Measurements from ENCODE around the gene TRAF3IP1. TPM values are rescaled to one million over a fixed set of nuclear protein-coding genes. Genes with fewer than 3 reads are reported as not detected.

The TRAF3IP1 gene
- total RNA-seq, 6 donors from 2014 or later = 14.0 to 26.8 (median 18.8) TPM

GRCh38 chr2:238433300-238433915 lies 113.1 kb downstream of the TRAF3IP1 start:
- no peaks in the 10 kb centered on the region for H3K9me3 ChIP-seq
- no peak overlapping the region for H3K4me3 ChIP-seq
- no peak for ATAC-seq (ENCODE audit: low FRiP score in 2 of 2)
- no peaks in the 10 kb centered on the region for H3K27me3 ChIP-seq
- H3K27ac ChIP-seq = no peak overlapping the region
- no peak for DNase-seq
- TF ChIP-seq POLR2A (IDR thresholded peaks at IDR 0.05) = no peak
- no peak for TF ChIP-seq EP300 (IDR thresholded peaks at IDR 0.05)
- TF ChIP-seq POLR2AphosphoS5 (IDR thresholded peaks at IDR 0.05) = no peak
- no peak for TF ChIP-seq CTCF (IDR thresholded peaks at IDR 0.05)
- H3K36me3 ChIP-seq = peaks cover 14 to 47% (median 34%) of the 10 kb centered on the region in 4 donors
- H3K4me1 ChIP-seq = peaks cover 3 to 10% (median 7%) of the 10 kb centered on the region in 4 donors
- WGBS, 2 donors = 95 to 96% methylated on average over 11 to 14 of the region's 14 CpGs

- no peak overlapping the region for H3K4me3 ChIP-seq
- H3K4me1 ChIP-seq = peaks cover 0 to 9% (median 7%) of the 10 kb centered on the region in 4 donors
- no peak for DNase-seq
- peaks cover 14 to 49% (median 39%) of the 10 kb centered on the region in 4 donors for H3K36me3 ChIP-seq
- WGBS, 2 donors = 86 to 88% methylated on average over 13 of the region's 13 CpGs
- H3K27ac ChIP-seq = no peak overlapping the region
- TF ChIP-seq POLR2A (IDR thresholded peaks at IDR 0.05) (no peak), EP300 (IDR thresholded peaks at IDR 0.05) (no peak), CTCF (IDR thresholded peaks at IDR 0.05) (no peak), POLR2AphosphoS5 (IDR thresholded peaks at IDR 0.05) (no peak)
- no peaks in the 10 kb centered on the region for H3K9me3 ChIP-seq
- no peaks in the 10 kb centered on the region for H3K27me3 ChIP-seq
- no peak for ATAC-seq (ENCODE audit: low FRiP score in 2 of 2)
Observed at GRCh38 chr2:238433941-238434845, 113.9 kb downstream of the TRAF3IP1 start.

- ATAC-seq (ENCODE audit: low FRiP score in 2 of 2) (no peak), DNase-seq (no peak)
- H3K27me3 ChIP-seq = no peaks in the 10 kb centered on the region
- H3K4me1 ChIP-seq = peaks cover 0 to 11% (median 6%) of the 10 kb centered on the region in 4 donors
- no peak overlapping the region for H3K27ac ChIP-seq
- 89 to 90% methylated on average over 16 to 24 of the region's 24 CpGs for WGBS, 2 donors
- peaks cover 14 to 58% (median 40%) of the 10 kb centered on the region in 4 donors for H3K36me3 ChIP-seq
- H3K4me3 ChIP-seq = no peak overlapping the region
- no peak for TF ChIP-seq EP300 (IDR thresholded peaks at IDR 0.05)
- no peak for TF ChIP-seq POLR2AphosphoS5 (IDR thresholded peaks at IDR 0.05)
- TF ChIP-seq POLR2A (IDR thresholded peaks at IDR 0.05) = no peak
- no peak for TF ChIP-seq CTCF (IDR thresholded peaks at IDR 0.05)
- no peaks in the 10 kb centered on the region for H3K9me3 ChIP-seq
Observed at GRCh38 chr2:238434846-238435751, 114.8 kb downstream of the TRAF3IP1 start.

DNA sequence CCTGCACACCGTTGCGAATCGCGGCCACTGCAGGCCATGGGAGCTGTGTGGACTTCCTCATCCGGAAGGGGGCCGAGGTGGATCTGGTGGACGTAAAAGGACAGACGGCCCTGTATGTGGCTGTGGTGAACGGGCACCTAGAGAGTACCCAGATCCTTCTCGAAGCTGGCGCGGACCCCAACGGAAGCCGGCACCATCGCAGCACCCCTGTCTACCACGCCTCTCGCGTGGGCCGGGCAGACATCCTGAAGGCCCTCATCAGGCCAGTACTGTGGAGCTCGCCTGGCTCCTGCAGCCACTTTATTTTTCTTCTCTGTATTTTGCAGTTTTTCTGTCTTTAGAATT lies 115.4 kb downstream of the TRAF3IP1 start:
- Histone ChIP-seq H3K4me1 (peaks cover 0 to 11% (median 6%) of the 10 kb centered on the region in 4 donors), H3K9me3 (no peaks in the 10 kb centered on the region), H3K36me3 (peaks cover 14 to 63% (median 39%) of the 10 kb centered on the region in 4 donors), H3K27me3 (no peaks in the 10 kb centered on the region), H3K27ac (no peak overlapping the region), H3K4me3 (no peak overlapping the region)
- peak in 1 of 2 donors; percentile 26 for ATAC-seq (ENCODE audit: low FRiP score in 2 of 2)
- WGBS, 2 donors = 95 to 98% methylated on average over 20 of the region's 20 CpGs
- peak in 1 of 2 donors; percentile 71 for DNase-seq
- TF ChIP-seq CTCF (IDR thresholded peaks at IDR 0.05) = no peak
- no peak for TF ChIP-seq POLR2A (IDR thresholded peaks at IDR 0.05)
- TF ChIP-seq EP300 (IDR thresholded peaks at IDR 0.05) = no peak
- no peak for TF ChIP-seq POLR2AphosphoS5 (IDR thresholded peaks at IDR 0.05)
